ENCODE results near the gene RNH1. TPM values are rescaled to one million over a fixed set of nuclear protein-coding genes. Genes with fewer than 3 reads are reported as not detected.

The RNH1 gene
- total and polyA plus RNA-seq, 2 of the 8 experiments (the other 6 are each of a cell fraction or from before 2014, with no cell fraction given): 48.7 to 49.8 TPM

- TF ChIP-seq SP1 (IDR thresholded peaks at IDR 0.05; ENCODE audit: low read depth, low read length) (no peak), PHF8 (conservative IDR thresholded peaks at IDR 0.05; ENCODE audit: low read depth, low read length) (no peak), RXRA (IDR thresholded peaks at IDR 0.05; ENCODE audit: insufficient read depth, low read depth, low read length) (no peak), CREB1 (IDR thresholded peaks at IDR 0.05) (no peak), CBX5 (IDR thresholded peaks at IDR 0.05; ENCODE audit: low read depth, low read length) (no peak)
Observed at GRCh38 chr11:471468-472145, 35.4 kb downstream of the RNH1 start (continued).

Data from H1 (cell line).